Breast epithelium (tissue), 3 donors: ENCODE results near the gene PRKCE.

Source experiments
- POLR2A ChIP-seq: fragments of 450-650 bp; IDR thresholded peaks from one replicate; pipeline ENCODE4 v1.6.1; 2016; ENCODE audit warnings: antibody characterized with exemption, mild to moderate bottlenecking, moderate library complexity
- POLR2AphosphoS5 ChIP-seq, 3 donors: sonication (generic); formaldehyde crosslinking; IDR thresholded peaks; one replicate each; pipeline ENCODE4 v1.6.1; 2017; ENCODE audit warnings: antibody characterized with exemption in 3 of 3
- TF ChIP-seq, protein P1 (sequence below), 3 donors: fragments of 450-650 bp; IDR thresholded peaks; one replicate each; pipeline ENCODE4 v1.5.1; 2016 to 2017; ENCODE audit warnings: antibody characterized with exemption in 3 of 3, mild to moderate bottlenecking in 3 of 3, moderate library complexity in 3 of 3

DNA sequence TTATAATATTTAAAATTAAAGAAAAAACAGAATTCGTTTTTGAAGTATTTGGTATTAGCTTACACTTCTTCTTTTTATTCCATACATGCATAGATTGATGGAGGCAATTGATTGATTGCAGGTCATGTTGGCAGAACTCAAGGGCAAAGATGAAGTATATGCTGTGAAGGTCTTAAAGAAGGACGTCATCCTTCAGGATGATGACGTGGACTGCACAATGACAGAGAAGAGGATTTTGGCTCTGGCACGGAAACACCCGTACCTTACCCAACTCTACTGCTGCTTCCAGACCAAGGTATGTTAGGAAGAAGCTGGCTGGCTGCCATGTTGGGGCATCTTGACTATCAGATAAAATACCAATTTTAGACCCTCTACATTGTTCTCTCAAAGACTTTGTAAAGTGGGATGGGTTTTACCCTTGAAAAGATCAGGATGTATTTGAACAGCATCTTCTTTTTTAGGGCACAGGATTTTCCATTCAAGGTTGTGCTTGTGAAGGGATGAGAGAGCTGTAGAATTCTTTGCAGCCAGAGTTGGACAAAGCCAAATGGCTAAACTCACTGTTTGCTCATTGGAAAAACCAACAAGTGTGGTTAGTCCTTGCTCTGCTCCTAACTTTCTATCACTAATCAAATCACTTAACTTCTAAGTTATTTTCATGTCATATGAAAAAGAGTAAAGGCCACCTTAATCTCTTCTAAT is 358.9 kb downstream of the PRKCE start:
- TF ChIP-seq POLR2A (no peak), POLR2AphosphoS5 (IDR thresholded peaks at IDR 0.05) (no peak)
- TF ChIP-seq, protein P1, sequence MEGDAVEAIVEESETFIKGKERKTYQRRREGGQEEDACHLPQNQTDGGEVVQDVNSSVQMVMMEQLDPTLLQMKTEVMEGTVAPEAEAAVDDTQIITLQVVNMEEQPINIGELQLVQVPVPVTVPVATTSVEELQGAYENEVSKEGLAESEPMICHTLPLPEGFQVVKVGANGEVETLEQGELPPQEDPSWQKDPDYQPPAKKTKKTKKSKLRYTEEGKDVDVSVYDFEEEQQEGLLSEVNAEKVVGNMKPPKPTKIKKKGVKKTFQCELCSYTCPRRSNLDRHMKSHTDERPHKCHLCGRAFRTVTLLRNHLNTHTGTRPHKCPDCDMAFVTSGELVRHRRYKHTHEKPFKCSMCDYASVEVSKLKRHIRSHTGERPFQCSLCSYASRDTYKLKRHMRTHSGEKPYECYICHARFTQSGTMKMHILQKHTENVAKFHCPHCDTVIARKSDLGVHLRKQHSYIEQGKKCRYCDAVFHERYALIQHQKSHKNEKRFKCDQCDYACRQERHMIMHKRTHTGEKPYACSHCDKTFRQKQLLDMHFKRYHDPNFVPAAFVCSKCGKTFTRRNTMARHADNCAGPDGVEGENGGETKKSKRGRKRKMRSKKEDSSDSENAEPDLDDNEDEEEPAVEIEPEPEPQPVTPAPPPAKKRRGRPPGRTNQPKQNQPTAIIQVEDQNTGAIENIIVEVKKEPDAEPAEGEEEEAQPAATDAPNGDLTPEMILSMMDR (IDR thresholded peaks at IDR 0.05): no peak
